Naive thymus-derived CD8-positive, alpha-beta T cell (primary cell): Measurements from ENCODE around the gene KCNIP4. TPM values are rescaled to one million over a fixed set of nuclear protein-coding genes. Genes with fewer than 3 reads are reported as not detected.

Experiments used
- ATAC-seq, 2 donors: fragments of 150-1000 bp; cut with Tn5 transposase in 1 of 2; sonication (Bioruptor Pico), chemical (Tn5 transposase) in 1 of 2; 1 replicate in 1 of 2; 2 replicates in 1 of 2; pipeline ENCODE4 v1.10.0; 2021; ENCODE audit warnings: mild to moderate bottlenecking in 2 of 2, moderate library complexity in 2 of 2
- POLR2A ChIA-PET: fragments of 350-600 bp; sonication (Branson Sonifier 250); formaldehyde crosslinking; loops from one replicate; lab custom pipeline; 2021; ENCODE audit warnings: antibody characterized with exemption; lab: Charles Lee
- DNase-seq, 10 donors: peaks; one replicate each; pipeline versions ENCODE4 v3.0.0 to v3.0.0-alpha.2; 2020 to 2022
- H3K27ac Mint-ChIP-seq, 10 donors: one replicate each; pipeline ENCODE4 v1.8.0; 2020 to 2022; ENCODE audit warnings: mild to moderate bottlenecking in 10 of 10, mixed read lengths in 10 of 10, moderate library complexity in 4 of 10, inconsistent platforms in 1 of 10
- H3K27me3 Mint-ChIP-seq, 5 donors: one replicate each; pipeline ENCODE4 v1.8.0; 2021 to 2022; ENCODE audit warnings: mixed read lengths in 5 of 5
- H3K36me3 Mint-ChIP-seq, 3 donors: one replicate each; pipeline ENCODE4 v1.8.0; 2020 to 2022; ENCODE audit warnings: mixed read lengths in 3 of 3, mild to moderate bottlenecking in 2 of 3, inconsistent platforms in 1 of 3
- H3K4me1 Mint-ChIP-seq, 4 donors: one replicate each; pipeline ENCODE4 v1.8.0; 2021 to 2022; ENCODE audit warnings: mixed read lengths in 4 of 4
- H3K4me3 Mint-ChIP-seq, 10 donors: one replicate each; pipeline ENCODE4 v1.8.0; 2020 to 2022; ENCODE audit warnings: mild to moderate bottlenecking in 10 of 10, mixed read lengths in 10 of 10, moderate library complexity in 6 of 10, inconsistent platforms in 1 of 10
- H3K9me3 Mint-ChIP-seq, 9 donors: one replicate each; pipeline ENCODE4 v1.8.0; 2020 to 2022; ENCODE audit warnings: mixed read lengths in 9 of 9, mild to moderate bottlenecking in 3 of 9, inconsistent platforms in 1 of 9, moderate library complexity in 1 of 9
- polyA plus RNA-seq, 3 donors: library from polyadenylated mRNA; unstranded; fragments of 300-500 nt; fragmentation: Illumina TruSeq; gene quantifications; one replicate each; pipeline ENCODE4 v1.2.3, GENCODE V29; 2021
- total RNA-seq, 8 experiments: library from RNA in 2 of 8; stranded (reverse) in 2 of 8; gene quantifications; one replicate each; pipeline ENCODE4 v1.2.3 and lab custom pipeline; 2021 to 2026

KCNIP4 gene
- total and polyA plus RNA-seq, 5 experiments from 2014 or later = 0.19 to 0.36 TPM; not detected in 3

DNA sequence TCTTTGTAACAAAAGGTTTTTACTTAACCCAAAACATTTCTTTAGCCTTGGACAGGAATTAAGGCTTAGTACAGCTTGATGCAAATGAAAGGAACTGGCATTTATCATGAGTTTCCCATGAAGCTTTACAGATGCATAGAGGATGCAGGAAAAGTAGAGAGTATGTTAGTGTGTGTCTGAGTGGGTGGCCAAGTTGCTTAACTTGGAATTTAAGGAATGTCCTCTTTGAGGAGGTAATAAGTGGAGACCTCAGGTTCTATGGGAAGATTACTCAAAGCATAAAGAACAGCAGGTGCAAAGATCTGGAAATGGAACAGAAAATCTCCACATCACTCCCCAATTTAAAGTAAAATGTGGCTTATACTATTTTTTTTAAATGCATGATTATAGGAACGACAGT, 457.9 kb downstream of the KCNIP4 start:
- Mint-ChIP-seq H3K27me3 (no peaks in the 10 kb centered on the region), H3K36me3 (no peaks in the 10 kb centered on the region), H3K27ac (no peak overlapping the region), H3K9me3 (peaks cover 0 to 10% (median 3%) of the 10 kb centered on the region in 9 donors), H3K4me3 (no peak overlapping the region), H3K4me1 (no peaks in the 10 kb centered on the region)
- ATAC-seq (no peak), DNase-seq (no peak)
- POLR2A ChIA-PET = no interaction called here

DNA sequence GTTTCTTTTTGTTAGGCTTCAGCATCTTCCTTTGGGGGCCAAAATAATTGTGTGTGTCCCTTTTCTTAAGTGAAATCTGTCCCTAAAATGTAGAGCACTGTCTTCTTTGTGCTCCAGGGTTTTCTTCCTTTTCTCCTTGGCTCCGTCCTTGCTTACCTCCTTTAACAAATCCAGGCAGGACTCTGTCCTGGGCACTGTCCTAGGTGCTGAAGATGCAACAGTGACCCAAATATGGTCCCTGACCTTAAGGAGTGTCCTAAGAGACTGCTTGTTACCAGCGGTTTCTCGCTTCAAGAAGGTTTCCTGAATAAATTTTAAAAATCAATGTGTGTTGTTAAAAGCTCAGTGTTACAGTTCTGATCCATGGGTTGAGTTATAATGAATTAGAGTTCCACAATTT, 471.8 kb downstream of the KCNIP4 start:
- POLR2A ChIA-PET = no interaction called here
- H3K4me3 Mint-ChIP-seq = no peak overlapping the region

DNA sequence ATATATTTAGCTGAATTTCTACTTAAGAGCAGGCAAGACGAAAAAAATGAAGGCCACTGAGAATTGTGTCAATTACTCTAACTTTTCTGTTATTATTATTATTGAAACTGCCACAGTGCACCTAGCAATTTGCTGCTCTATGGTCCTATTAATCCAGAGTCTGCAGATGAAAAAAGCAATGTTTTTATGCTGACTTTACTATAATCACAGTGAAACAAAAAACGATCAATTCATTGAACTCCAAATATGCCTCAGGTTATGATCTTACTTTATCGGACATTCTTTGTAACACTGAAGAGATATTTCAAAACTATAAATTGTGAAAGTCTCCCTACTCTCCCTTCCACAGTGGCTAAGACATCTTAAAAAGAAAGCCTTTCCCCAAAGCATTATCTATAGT, 474.4 kb downstream of the KCNIP4 start:
- Mint-ChIP-seq H3K36me3 (no peaks in the 10 kb centered on the region), H3K4me1 (no peaks in the 10 kb centered on the region), H3K4me3 (no peak overlapping the region), H3K9me3 (peaks cover 0 to 6% (median 0%) of the 10 kb centered on the region in 9 donors), H3K27ac (no peak overlapping the region), H3K27me3 (peaks cover 0 to 3% (median 0%) of the 10 kb centered on the region in 5 donors)
- DNase-seq = no peak
- POLR2A ChIA-PET = no interaction called here
- ATAC-seq = no peak

More for the DNA sequence above, 471.8 kb downstream of the KCNIP4 start:
- no peak for DNase-seq
- peaks cover 0 to 2% (median 0%) of the 10 kb centered on the region in 9 donors for H3K9me3 Mint-ChIP-seq
- H3K27me3 Mint-ChIP-seq = peaks cover 0 to 3% (median 0%) of the 10 kb centered on the region in 5 donors
- ATAC-seq = no peak
- no peaks in the 10 kb centered on the region for H3K4me1 Mint-ChIP-seq
- no peak overlapping the region for H3K27ac Mint-ChIP-seq
- no peaks in the 10 kb centered on the region for H3K36me3 Mint-ChIP-seq

DNA sequence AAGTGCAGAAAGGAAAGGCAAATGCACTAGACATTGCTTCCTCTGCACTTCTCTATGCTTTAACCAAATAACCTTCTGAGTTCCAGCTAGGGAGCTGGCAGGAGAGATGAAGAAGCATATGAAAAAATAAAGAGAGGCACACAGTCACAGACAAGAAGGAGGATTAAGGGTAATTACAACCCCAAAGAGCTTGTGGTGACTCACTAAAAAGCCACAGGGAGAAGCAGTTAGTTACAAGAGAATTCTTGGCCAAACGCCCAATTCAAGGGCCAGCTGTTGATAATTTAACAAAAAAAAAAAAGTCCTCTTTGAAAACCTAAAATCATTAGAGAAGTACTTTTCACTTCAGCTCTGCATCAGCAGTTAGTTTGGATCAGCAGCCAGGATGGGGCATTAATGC, 478.0 kb downstream of the KCNIP4 start:
- Mint-ChIP-seq H3K4me3 (no peak overlapping the region), H3K27ac (no peak overlapping the region), H3K9me3 (peaks cover 0 to 6% (median 0%) of the 10 kb centered on the region in 9 donors), H3K36me3 (no peaks in the 10 kb centered on the region), H3K27me3 (peaks cover 0 to 8% (median 0%) of the 10 kb centered on the region in 5 donors), H3K4me1 (no peaks in the 10 kb centered on the region)
- DNase-seq = no peak
- ATAC-seq = no peak
- POLR2A ChIA-PET = no interaction called here

DNA sequence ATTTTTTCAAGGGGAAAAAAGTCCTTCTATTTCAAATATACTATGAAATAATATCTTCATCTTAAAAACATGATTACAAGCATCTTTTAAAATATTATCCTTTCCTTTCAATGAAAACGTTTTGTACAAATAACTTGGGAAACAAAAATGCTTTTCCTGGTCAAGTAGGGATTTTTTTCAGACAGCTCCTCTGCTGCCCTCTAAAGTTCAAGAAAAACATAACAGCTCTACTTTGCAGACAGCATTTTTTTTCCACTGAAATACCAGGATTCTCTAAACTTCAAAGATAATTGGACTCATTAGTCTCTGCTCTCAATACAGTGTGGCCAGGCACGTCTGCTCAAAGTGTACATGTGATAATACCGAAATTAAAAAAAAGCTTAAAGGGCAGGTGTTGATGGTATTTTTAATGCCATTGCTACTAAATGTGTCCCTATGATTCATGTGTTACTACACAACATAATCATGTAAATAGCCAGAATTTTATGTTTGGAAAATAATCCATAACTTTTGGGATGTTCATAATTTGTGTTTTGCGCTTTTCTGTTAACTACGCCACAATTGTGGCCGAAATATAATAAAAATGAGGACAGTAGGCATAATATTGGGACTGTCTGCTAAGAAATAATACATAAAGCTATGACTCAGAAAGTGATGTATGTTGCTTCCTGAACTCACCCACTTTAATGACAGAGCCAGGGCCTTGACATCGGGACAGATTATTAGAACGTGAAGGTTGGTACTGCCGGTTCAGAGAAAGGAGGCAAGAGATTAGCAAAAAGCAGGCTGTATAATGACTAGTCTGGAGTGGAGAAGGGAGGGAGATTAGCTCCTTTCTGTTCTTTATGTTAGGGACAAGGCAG, 478.9 kb downstream of the KCNIP4 start:
- H3K4me3 Mint-ChIP-seq = no peak overlapping the region
- no peak overlapping the region for H3K27ac Mint-ChIP-seq
- ATAC-seq = no peak
- no peaks in the 10 kb centered on the region for H3K36me3 Mint-ChIP-seq
- H3K4me1 Mint-ChIP-seq = no peaks in the 10 kb centered on the region
- peaks cover 0 to 6% (median 3%) of the 10 kb centered on the region in 9 donors for H3K9me3 Mint-ChIP-seq
- DNase-seq = no peak
- H3K27me3 Mint-ChIP-seq = peaks cover 0 to 8% (median 0%) of the 10 kb centered on the region in 5 donors
- POLR2A ChIA-PET = no interaction called here

DNA sequence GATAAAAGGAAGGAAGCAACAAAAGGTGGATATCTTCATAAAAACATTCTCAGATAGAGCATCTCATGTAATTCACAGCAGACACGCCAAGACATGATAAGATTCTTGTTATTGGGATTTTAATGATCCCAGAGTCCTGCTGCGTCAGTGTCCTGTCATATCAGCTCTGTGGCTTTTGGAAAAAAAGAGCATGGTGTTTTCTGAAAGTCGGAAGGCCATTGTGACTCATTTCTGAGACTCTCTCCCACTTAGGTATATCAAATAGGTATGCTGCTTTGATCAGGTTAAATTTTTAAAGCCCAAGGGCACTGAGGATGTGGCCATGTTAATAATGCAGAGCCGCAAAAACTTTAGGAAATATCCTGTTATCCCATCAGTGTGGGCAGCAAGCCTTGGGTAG, 481.0 kb downstream of the KCNIP4 start:
- no peak overlapping the region for H3K27ac Mint-ChIP-seq
- ATAC-seq (no peak), DNase-seq (no peak)
- no peaks in the 10 kb centered on the region for H3K36me3 Mint-ChIP-seq
- H3K9me3 Mint-ChIP-seq = peaks cover 0 to 7% (median 4%) of the 10 kb centered on the region in 9 donors
- peaks cover 0 to 8% (median 0%) of the 10 kb centered on the region in 5 donors for H3K27me3 Mint-ChIP-seq
- POLR2A ChIA-PET = no interaction called here
- no peak overlapping the region for H3K4me3 Mint-ChIP-seq
- no peaks in the 10 kb centered on the region for H3K4me1 Mint-ChIP-seq

DNA sequence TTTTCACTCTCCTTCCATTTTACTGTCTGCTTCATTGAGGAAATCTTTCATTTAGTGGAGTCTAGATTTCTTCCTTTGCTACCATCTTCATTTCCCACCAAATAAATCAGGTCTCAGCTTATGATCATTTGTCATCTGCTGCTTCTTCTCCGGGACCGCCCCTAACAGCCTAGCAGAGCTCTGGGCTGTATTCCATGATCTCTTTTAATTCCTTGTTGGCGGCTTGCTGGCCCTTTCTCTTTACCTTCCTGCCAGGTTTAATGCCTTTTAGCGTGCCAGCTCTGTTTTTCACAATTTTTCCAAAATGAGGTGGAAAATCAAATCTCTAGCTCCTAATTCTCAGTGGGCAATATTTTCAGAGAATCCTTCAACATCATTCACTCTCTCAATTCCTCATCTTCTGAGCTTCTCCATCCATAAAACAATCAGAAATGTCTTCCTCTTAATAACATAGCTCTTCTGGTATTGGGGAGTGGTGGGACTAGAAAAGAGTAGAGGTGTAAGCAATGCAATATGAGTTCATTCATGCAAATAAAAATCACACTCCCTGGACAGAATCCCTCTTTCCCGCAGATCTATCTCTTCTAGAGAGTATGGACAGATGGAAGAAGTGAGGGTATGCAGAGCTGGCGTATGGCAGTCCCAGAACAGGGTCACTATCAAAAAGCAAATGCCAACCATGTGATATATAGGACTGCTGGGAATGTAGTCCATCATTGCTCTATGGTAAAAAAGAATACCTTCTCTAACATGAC, 491.3 kb downstream of the KCNIP4 start:
- ATAC-seq (no peak), DNase-seq (no peak)
- Mint-ChIP-seq H3K36me3 (no peaks in the 10 kb centered on the region), H3K27ac (no peak overlapping the region), H3K27me3 (peaks cover 0 to 3% (median 0%) of the 10 kb centered on the region in 5 donors), H3K4me3 (no peak overlapping the region), H3K4me1 (no peaks in the 10 kb centered on the region), H3K9me3 (peaks cover 0 to 13% (median 2%) of the 10 kb centered on the region in 9 donors)
- POLR2A ChIA-PET = no interaction called here

DNA sequence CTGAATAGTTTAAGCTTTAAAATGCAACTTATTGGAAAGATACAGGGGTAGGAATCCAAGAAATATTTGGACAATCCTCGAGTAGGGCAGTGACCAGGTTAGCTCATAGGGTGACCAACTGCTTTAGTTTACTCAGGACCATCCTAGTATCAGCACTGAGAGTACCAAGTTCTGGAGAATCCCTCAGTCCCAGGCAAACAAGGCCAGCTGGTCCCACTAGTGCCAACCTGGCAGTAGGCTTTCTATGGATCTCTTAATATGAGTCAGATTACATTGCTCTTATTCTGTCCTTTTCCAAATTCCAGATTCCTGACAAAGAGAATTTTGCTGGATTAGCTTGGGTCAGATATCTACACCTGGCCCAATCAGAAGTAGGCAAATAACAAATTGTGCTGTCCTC, 493.7 kb downstream of the KCNIP4 start:
- ATAC-seq = no peak
- POLR2A ChIA-PET = no interaction called here
- H3K36me3 Mint-ChIP-seq = no peaks in the 10 kb centered on the region

DNA sequence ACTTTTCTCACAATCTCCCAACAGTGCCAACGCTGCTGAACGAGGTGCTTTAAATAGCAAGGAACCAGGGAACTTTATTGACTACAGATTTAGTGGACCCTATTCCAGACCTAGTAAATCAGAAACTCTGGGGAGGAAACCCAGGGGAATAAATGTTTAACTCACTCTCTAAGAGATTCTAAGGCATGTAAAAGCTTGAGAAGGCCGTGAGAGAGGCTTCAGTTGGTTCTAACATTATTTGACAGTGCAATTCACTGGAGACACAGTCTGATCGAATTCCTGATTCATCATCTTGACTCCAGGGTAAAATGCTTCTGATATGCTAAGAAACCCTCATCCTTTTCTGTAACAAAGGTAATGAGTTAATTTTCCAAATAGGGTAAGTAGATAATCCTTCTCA, 494.4 kb downstream of the KCNIP4 start:
- H3K9me3 Mint-ChIP-seq = peaks cover 0 to 11% (median 2%) of the 10 kb centered on the region in 9 donors
- peaks cover 0 to 3% (median 0%) of the 10 kb centered on the region in 5 donors for H3K27me3 Mint-ChIP-seq
- DNase-seq = no peak
- no peak overlapping the region for H3K27ac Mint-ChIP-seq
- H3K4me3 Mint-ChIP-seq = no peak overlapping the region
- POLR2A ChIA-PET = no interaction called here
- no peaks in the 10 kb centered on the region for H3K36me3 Mint-ChIP-seq
- no peak for ATAC-seq
- H3K4me1 Mint-ChIP-seq = no peaks in the 10 kb centered on the region

More for the DNA sequence above, 493.7 kb downstream of the KCNIP4 start:
- H3K4me3 Mint-ChIP-seq = no peak overlapping the region
- peaks cover 0 to 3% (median 0%) of the 10 kb centered on the region in 5 donors for H3K27me3 Mint-ChIP-seq
- peaks cover 0 to 11% (median 2%) of the 10 kb centered on the region in 9 donors for H3K9me3 Mint-ChIP-seq
- H3K27ac Mint-ChIP-seq = no peak overlapping the region
- no peak for DNase-seq
- H3K4me1 Mint-ChIP-seq = no peaks in the 10 kb centered on the region

DNA sequence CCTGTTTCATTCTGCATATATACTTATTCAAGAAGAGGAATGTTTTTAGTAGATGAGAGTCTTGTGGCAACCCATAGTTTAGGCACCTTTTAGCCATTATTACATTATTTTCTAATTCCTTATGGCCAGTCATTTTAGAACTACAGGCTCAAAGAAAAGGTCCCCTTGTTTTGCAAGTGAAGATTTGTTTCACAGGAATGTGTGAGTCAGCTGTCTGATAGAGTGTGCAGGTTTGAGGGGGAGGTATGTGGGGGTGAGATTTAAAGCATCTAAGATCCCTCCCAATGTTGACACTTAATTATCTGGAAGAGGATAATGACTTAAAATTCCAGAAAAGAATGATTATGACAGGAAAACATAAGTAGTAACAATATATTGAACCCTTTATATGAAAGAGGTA, 495.6 kb downstream of the KCNIP4 start:
- DNase-seq = no peak
- POLR2A ChIA-PET = no interaction called here
- Mint-ChIP-seq H3K27ac (no peak overlapping the region), H3K4me3 (no peak overlapping the region), H3K4me1 (no peaks in the 10 kb centered on the region), H3K36me3 (no peaks in the 10 kb centered on the region), H3K27me3 (peaks cover 0 to 3% (median 0%) of the 10 kb centered on the region in 5 donors), H3K9me3 (peaks cover 0 to 11% (median 2%) of the 10 kb centered on the region in 9 donors)
- no peak for ATAC-seq

DNA sequence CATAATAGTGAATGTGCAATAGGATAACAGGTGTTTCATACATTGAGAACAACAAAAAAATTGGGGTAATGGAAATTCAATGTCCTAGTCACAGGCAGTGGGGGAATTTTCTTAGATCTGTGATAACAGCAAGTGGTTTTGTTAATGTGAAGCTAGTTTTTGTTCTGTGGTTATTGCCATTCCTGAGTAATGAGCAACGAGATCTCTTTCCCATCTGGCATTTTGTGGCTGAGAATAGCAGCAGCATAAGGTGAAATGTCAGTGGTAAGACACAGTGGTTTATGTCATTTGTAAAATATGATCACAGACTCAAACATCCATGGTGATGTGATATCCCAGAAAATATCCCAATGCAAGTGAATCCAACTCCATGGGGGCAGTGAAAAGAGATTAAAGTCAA, 497.5 kb downstream of the KCNIP4 start:
- Mint-ChIP-seq H3K4me3 (no peak overlapping the region), H3K9me3 (peaks cover 0 to 5% (median 2%) of the 10 kb centered on the region in 9 donors), H3K27ac (no peak overlapping the region), H3K4me1 (no peaks in the 10 kb centered on the region), H3K36me3 (no peaks in the 10 kb centered on the region), H3K27me3 (no peaks in the 10 kb centered on the region)
- ATAC-seq = no peak
- POLR2A ChIA-PET = no interaction called here
- DNase-seq = no peak

DNA sequence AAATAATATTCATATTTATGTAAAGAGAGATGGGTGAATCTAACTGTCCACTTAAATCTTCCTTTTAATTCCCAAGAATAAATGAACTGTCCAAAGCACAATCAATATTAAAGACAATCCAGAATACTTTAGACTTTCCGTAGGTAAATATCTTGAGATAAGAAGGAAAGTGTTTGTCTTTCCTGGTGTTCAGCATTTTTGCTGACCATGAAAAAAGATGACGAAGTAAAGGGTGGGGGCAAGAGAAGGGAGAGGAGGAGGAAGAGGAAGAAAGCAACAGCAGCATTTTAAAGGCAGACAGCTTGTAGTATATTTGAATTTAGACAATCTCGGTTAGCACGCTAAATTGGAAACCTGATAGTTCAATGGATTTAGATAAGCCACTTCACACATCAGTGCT, 498.2 kb downstream of the KCNIP4 start:
- POLR2A ChIA-PET = no interaction called here
- Mint-ChIP-seq H3K27me3 (no peaks in the 10 kb centered on the region), H3K27ac (no peak overlapping the region), H3K4me3 (no peak overlapping the region), H3K36me3 (no peaks in the 10 kb centered on the region), H3K4me1 (no peaks in the 10 kb centered on the region), H3K9me3 (peaks cover 0 to 5% (median 2%) of the 10 kb centered on the region in 9 donors)
- ATAC-seq (no peak), DNase-seq (no peak)
